ENCODE measurements around the gene PRSS3.
"Not testable (repeated sequence)": the region's sequence is repeated elsewhere in the genome, so short reads cannot be mapped to it uniquely, and the experiment has no call there.

The PRSS3 gene

DNA sequence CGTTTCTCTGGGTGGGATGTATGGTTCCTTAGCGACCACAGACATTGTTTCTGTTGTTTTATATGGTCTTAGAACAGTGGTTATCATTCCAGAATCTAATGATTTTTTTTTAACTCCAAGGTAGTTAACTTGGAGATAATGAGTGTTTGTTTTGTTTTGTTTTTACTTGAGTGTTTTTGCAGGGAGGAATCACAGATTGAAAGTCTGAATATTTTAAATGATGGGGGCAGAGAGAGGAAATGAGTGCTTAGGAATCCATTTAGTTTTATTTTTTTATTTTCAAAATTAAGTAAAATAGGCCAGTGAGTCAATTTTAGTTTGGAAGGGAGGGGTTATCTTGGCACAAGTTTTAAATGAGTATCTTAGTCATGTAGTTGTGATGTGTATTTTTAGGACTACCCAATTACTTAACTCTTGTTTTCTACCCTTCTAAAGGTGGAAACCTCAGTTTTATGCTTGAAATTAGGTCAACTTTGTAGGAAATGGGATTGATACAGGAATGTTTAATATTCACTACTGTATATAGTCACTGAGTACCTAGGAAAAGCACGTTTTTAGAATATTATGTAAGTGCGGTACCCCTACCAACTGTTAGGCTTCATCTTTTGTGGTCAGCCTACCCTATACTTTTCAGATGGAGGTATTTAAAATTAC lies 23.6 kb downstream of the PRSS3 start:
- DNase-seq: no peak

DNA sequence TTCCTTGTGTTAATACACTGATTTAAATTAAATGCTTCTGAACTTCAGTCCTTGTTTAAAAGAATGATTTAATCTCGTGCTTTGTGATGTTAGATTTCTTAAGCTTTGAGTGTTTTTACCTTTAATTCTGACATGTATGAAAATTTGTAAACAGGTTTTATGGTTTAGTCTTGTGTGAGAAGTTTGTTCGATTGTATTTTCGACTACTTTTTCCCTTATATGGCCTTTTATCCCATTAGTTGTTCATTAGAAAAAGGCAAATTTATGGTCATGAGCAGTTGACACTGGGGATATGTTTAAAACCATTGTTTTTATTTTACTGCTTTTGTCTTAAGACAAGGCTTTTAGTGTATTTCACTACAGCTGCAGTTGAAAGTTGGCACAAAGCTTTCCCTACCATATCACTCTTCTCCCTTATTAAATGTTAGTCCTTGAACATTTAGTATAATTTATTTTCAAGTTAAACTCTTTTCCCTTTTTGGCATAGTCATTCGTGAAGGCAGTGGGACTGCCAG lies 24.9 kb downstream of the PRSS3 start:
- DNase-seq: no peak

DNA sequence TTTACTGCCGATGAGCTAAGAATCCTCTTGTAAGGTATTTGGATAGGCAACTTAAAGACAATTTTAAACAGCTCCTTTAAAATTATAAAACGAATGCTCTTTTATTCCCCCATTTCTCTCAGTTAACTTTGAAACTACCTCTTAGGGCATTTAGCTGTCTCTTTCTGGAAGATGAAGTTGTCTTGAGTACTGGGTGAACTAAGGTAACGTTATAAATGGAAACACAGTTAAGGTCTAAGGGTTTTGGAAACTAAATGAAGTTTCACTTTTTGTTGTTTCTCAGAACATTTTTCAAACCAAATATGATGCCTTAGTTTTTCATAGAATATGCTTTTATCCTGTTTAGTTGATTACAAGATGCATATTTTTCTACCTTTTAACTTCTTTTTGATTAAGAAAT lies 28.4 kb downstream of the PRSS3 start:
- no peak for DNase-seq

DNA sequence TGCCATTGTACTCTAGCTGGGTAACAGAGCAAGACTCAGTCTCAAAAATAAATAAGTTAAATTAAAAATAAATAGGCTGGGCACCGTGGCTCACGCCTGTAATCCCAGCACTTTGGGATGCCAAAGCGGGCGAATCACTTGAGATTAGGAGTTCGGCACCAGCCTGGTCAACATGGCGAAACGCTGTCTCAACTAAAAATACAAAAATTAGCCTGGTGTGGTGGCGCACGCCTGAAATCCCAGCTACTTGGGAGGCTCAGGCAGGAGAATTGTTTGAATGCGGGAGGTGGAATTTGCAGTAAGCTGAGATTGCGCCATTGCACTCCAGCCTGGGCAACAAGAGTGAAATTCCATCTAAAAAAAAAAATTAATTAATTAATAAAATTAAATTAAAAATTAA lies 31.9 kb downstream of the PRSS3 start:
- DNase-seq: not testable (repeated sequence)

DNA sequence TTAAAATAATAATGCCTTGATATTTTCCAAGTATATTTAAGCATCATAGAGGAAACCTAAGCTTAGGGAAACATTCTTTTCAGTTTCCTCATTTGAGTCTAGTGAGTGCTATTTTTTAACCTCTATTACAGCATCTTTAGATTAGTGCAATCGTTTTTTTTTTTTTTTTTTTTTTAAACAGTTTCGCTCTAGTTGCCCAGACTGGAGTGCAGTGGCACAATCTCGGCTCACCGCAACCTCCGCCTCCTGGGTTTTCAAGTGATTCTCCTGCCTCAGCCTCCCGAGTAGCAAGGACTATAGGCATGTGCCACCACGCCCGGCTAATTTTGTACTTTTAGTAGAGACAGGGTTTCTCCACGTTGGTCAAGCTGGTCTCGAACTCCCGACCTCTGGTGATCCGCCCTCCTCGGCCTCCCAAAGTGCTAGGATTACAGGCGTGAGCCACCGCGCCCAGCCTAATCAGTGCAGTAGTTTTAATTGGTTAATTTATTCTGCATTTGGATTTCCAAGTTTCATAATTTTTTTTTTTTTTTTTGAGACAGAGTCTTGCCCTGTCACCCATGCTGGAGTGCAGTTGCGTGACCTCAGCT lies 34.4 kb downstream of the PRSS3 start:
- not testable (repeated sequence) for DNase-seq

DNA sequence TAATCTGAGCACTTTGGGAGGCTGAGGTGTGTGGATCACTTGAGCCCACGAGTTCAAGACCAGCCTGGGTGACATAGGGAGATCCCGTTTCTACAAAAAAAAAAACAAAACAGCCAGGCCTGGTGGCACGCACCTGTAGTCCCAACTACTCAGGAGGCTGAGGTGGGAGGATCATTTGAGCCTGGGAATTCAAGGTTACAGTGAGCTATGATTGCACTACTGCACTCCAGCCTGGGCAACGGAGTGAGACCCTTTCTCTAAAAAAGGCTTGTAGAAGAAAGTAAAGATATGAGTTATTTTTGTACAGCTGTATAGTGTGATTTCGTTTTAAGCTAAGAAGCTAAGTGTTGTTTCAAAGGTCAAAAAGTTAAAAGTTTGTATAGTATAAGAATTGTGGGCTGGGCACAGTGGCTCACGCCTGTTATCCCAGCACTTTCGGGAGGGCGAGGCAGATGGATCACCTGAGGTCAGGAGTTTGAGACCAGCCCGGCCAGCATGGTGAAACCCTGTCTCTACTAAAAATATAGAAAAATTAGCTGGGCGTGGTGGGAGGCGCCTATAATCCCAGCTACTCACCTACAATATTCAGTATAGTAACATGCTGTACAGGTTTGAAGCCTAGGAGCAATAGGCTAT lies 40.4 kb downstream of the PRSS3 start:
- no peak for DNase-seq

DNA sequence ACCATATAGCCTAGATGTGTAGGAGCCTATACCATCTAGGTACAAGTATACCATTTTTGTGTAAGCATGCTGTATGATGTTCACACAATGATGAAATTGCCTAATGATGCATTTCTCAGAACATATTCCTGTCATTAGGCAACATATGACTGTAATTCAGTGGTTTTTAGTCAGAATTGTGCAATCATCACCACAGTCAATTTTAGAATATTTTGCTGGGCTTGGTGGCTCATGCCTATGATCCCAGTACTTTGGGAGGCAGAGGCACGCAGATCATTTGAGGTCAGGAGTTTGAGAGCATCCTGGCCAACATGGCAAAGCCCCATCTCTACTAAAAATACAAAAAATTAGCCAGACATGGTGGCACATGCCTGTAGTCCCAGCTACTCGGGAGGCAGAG lies 40.9 kb downstream of the PRSS3 start:
- DNase-seq: not testable (repeated sequence)

DNA sequence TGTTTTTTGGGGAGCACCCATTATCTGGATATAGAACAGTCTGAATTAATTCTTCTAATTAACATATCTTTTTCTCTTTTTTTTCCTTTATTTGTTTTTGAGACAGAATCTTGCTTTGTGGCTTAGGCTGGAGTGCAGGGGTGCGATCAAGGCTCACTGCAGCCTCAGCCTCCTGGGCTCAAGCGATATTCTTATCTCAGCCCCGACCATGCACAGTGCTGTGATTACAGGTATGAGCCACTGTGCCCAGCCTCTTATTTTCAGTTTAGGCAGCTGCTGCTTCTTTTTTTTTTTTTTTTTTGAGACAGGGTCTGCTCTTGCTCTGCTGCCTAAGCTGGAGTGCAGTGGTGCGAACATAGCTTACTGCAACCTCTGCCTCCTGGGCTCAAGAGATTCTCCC lies 41.8 kb downstream of the PRSS3 start:
- no peak for DNase-seq

DNA sequence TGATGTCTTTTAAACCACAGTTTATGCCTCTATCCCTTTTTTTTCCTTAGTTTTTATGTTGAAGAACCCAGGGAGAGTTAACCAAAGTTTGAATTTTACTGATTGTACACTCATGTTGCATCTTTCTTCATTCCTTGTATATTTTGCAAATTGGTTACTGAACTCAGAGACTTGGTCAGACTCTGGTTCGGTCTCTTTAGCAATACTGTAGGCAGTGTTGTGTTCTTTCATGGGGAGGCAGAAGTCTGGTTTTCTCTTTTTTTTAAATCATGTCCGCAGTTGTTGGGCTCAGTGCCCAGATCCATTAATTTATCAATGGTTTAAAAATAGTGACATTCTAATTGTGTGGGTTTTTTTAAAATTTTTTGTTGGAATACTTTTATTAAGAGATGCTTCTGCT lies 45.0 kb downstream of the PRSS3 start:
- DNase-seq: no peak

DNA sequence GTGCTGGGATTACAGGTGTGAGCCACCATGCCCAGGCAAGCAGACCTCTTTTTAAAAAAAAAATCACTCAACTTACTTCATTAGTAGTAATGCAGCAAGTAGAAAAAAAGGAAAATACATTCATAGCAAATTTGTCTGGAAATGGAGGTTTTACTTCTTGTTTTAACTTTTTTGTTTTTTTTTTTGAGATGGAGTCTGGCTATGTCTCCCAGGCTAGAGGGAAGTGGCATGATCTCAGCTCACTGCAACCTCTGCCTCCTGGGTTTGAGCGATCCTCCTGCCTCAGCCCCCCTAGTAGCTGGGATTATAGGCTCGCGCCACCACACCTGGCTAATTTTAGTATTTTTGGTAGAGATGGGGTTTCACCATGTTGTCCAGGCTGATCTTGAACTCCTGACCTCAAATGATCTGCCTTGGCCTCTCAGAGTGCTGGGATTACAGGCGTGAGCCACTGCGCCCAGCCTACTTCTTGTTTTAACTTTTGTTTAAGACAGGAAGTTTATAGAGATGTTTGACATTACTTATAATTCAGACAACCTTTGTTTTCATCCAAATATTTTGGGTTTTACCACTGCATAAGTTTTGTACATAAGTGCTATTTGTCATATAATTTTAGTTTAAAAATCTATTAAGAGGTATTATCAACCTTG lies 48.1 kb downstream of the PRSS3 start:
- DNase-seq: no peak

DNA sequence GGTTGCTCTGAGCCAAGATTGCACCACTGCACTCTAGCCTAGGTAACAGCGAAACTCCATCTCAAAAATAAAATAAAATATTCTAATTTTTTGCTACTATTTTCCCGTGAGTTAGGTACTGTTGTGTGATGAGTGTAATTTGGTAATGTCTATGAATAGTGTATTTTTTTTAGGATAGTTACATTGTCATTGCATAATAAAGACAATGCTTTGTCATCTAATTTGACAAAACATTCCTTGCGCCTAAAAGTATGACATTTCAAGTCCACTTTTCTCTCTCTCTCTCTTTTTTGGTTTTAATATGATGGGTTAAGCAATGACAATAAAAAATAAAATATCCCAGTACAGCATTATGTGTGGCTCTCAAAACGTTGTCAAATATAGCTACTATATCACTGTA lies 50.9 kb downstream of the PRSS3 start:
- no peak for DNase-seq

DNA sequence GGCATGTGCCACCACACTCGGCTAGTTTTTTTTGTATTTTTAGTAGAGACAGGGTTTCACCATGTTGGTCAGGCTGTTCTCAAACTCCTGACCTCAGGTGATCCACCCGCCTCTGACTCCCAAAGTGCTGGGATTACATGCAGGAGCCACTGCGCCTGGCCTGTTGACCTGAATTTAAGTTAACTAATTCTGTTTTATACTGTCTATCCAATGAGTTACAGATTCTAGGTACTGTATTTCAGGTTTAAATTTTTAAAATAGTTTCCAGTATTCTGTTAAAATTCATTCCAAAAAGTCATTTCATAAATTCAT lies 52.5 kb downstream of the PRSS3 start:
- not testable (repeated sequence) for DNase-seq

Measured in NCI-H69 (cell line).